ENCODE data around the gene CNNM4.

The CNNM4 gene

DNA sequence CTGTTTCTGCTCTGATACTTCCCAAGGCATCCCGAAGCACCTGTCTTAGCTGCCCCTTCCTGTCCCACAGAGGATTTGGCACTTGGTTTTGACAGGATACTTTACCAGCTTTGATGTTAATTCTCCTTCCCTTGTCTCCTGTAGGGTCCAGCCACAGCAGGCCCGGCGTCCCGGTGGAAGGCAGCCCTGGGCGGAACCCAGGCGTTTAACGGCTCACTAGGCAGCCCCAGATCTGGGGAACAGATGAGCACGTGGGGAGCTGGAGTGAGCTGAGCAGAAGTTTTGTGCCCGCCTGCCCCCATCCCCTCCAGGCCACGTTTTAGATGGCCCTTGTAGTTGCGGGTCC is 71.7 kb downstream of the CNNM4 start:
- DNase-seq (ENCODE audit: low read depth), result no peak

DNA sequence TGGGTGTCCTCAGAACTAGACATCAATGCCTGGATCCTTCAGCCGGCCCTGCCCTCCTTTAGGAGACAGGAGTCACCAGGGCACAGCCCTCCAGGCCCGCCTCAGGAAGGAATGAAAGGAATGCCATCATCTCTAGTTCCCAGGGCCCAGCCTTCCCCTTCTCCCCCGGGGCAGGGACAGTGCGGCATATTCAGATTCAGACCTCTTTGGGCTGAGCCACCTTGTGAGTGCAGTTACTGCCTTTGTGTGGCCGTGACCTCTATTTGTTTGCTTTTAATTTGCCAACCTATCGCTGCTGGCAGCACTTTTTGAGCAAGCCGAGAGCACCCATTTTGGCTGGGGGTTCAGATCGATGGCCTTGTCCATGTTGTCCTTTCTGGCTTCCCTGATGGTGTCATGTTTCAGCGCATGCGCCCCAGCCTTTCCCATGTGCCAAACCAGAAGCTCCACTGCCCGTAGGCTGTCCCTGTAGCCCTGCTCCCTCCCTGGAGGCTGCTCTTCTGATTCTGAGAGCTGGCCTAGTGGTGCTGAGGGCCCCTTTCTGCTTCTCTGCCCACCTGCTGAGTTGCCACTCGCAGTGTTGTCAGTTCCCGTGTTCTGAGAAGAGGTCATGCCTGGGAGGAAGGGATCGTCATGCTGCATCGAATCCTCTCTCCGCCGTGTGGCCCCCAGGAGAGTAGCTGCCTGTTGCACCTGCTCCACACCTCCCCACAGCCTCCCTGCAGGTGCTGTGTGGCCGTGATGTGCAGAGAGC is 72.2 kb downstream of the CNNM4 start:
- no peak for DNase-seq (ENCODE audit: low read depth)

DNA sequence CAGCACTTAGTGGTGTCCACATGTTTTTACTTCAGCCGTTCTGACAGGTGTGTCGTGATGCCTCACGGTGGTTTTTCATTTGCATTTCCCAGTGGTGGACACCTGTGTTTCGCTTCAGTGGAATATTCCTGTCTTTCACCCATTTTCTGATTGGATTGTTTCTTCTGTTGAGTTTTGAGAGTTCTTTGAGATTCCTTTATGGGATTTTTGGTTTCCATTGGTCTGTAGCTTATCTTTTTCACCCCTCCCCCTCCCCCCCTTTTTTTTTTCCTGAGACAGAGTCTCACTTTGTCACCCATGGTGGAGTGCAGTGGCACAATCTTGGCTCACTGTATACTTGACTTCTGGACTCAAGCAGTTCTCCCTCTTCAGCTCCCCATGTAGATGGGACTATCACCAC is 75.1 kb downstream of the CNNM4 start:
- DNase-seq (ENCODE audit: low read depth), result no peak

- no peak for DNase-seq (ENCODE audit: low read depth)
Measured at GRCh38 chr2:96837575-96837974, 76.9 kb downstream of the CNNM4 start.

GRCh38 chr2:96838345-96839292 is 77.9 kb downstream of the CNNM4 start:
- no peak for DNase-seq (ENCODE audit: low read depth)

GRCh38 chr2:96839293-96839874 is 78.7 kb downstream of the CNNM4 start:
- peak; percentile 66 for DNase-seq (ENCODE audit: low read depth)

DNA sequence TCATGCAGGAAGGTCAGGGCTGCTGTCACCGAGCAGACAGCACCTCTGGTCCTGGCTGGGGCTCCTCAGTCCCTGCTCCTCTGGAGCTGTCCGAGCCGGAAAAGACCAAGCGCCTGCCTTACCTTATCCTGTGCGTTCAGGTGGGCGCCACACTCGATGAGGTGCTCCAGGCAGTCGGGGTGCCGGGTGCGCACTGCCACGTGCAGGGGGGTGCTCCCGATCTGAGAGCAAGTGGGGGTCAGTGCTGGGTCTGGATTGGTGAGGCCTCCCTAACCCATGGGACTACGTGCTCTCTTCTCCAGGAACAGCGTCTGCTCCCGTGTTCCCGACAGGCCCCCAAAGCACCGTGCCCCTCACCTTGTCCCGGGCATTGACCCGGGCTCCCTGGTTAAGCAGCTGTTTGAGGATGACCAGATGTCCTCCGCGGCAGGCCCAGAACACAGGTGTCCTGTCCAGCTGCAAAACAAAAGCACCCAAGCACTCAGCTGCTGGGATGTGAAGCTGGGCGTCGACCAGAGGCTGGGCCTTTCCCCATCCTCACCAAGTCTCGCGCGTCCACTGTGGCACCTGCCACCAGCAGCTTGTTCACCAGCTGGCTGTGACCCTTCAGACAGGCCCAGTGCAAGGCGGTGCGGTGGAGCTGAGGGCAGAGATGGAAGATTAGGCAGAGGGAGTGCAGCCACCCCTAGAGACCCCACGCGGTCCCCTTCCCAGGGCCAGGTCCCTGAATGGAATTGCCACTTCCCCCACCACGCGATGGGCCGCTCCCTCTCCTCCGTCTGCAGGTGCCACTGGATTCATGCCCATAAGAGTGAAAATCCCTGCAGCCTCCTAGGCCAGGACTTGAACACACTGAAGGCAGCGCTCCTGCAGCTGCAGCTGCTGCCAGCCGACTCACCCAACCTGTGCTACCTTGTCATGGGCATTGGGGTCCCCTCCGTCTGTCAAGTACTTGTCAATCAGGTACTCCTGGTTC is 79.5 kb downstream of the CNNM4 start:
- DNase-seq (ENCODE audit: low read depth), result no peak

- no peak for DNase-seq (ENCODE audit: low read depth)
Measured at GRCh38 chr2:96841701-96842495, 81.2 kb downstream of the CNNM4 start.

DNA sequence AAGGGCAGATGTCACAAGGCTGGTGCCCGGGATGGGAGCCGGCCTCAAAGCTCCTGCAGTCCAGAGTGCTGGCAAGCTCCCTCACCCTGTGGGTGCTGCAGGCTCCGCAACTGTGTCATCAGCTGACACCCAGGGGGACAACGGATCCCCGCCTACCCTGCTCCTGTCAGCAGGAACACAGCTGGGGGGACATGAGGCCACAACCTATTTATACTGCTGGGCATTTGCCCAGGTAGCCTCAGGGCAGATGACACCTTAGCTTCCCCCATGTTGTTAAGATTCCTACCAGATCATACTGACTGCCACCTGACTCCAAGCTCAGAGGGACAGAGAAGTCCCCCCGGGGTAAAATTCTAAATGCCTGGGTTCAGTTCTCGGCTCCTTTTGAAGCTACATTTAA is 81.9 kb downstream of the CNNM4 start:
- DNase-seq (ENCODE audit: low read depth), result no peak

DNA sequence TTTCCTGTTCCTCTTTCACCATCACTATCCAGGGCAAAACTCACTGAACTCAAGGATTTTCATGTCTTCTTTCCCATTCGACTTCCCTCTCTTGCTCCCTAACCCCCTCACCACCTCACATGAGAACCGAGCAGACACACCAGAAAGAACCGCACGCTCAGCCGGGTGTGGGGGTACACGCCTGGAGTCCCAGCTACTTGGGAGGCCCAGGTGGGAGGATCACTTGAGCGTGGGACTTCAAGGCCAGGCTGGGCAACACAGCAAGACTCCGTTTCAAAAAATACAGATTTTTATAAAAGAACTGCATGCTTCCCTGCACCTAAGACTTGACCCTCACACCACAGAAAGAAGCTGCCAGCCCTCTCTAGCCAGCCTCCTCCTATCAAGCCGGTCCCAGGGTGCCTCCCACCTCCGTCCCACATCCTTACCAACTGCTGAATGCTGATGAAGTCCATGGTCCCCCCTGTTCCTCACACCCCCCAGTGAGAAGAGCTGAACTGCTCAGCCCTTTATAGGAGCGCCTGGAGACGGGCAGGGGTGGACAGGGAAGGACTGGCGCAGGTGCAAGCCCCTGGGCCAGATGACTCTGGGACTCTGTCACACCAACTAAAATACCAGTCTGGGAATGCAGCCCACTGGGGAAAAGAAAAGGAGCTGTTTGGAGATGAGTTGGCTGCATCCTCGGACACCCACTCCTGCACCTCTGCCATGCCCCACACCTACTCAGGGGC is 83.0 kb downstream of the CNNM4 start, which contains the start of gene ANKRD23:
Gene ANKRD23 (minus strand): TSS at position 484 of the 731 bp plus-strand sequence. CDS start 29 bp downstream, at position 455.
- no peak for DNase-seq (ENCODE audit: low read depth)

DNA sequence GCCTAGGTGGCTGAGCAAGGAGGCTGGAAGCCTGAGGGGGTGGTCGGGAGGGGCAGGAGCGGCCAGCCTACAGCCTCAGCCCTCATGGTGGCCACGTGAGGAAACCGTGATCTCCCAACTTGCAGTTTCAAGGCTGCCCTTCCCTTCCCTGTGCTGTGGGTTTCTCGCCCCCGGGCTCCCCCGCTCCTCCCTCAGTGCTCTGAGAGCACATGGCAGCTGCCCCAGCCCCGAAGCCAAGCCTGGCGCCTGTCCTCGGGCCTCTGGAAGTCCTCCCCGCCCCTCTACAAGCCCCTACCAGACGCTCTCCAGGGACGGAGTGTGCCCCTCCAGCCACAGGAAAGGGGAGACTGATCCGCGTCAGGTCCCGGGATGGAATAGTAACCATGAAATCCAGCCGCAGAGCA is 83.7 kb downstream of the CNNM4 start:
- no peak for DNase-seq (ENCODE audit: low read depth)

DNA sequence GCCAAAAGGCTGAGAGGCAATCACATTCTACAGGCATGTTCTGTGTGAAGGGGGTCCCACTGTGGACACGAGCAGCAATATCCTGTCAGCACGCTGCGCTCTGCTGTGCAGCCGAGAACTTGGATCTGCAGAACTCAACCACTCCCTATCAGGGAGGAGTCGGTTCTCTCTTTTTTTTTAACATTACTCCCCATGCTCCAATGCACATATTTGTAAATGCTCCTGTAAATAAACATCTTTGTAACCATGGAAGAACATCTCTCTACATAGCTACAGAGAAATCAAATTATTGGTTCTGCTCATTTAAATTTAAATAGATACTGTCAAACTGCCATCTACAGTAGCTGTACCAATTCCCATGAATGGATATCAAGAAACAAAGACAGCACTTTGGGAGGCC is 86.1 kb downstream of the CNNM4 start:
- DNase-seq (ENCODE audit: low read depth), result no peak

DNA sequence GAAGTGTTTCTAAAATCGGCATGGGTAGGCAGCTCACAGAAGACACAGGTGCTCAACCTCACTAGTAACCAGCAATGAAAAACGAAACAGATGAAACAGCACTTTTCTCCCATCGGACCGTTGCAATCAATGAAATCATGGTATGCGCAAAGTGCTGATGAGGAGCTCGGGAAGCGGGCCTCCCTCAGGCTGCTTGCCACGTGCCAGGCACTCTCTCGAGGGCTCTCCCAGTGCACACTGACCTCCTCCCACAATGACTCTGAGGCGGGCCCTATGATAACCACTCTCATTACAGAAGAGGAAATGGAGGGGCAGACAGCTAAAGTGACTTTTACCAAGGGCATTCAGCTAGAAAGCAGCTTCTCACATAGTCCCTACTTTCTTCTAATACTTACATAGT is 86.9 kb downstream of the CNNM4 start:
- DNase-seq (ENCODE audit: low read depth), result no peak

- DNase-seq (ENCODE audit: low read depth), result no peak
Measured at GRCh38 chr2:96848264-96848663, 87.6 kb downstream of the CNNM4 start.

GRCh38 chr2:96852667-96853066 is 92.0 kb downstream of the CNNM4 start:
- DNase-seq (ENCODE audit: low read depth), result no peak

DNA sequence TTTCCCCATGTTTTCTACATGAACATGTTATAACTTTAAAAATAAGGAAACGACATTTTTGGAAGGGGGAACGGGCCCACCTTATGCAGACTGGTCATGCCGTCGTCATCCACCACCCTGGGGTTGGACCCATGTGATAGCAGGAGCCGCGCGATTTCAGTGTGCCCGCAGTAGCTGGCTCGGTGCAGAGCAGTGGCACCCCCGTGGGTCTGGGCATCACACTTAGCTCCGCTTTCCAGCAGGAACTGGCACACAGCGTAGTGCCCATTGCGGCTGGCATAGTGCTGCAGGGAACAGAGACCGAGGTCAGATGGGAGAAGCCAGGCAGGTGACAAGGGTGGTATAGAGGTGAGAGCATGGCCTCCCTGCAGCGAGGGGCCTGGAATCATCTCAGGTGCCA is 92.6 kb downstream of the CNNM4 start:
- DNase-seq (ENCODE audit: low read depth), result no peak

DNA sequence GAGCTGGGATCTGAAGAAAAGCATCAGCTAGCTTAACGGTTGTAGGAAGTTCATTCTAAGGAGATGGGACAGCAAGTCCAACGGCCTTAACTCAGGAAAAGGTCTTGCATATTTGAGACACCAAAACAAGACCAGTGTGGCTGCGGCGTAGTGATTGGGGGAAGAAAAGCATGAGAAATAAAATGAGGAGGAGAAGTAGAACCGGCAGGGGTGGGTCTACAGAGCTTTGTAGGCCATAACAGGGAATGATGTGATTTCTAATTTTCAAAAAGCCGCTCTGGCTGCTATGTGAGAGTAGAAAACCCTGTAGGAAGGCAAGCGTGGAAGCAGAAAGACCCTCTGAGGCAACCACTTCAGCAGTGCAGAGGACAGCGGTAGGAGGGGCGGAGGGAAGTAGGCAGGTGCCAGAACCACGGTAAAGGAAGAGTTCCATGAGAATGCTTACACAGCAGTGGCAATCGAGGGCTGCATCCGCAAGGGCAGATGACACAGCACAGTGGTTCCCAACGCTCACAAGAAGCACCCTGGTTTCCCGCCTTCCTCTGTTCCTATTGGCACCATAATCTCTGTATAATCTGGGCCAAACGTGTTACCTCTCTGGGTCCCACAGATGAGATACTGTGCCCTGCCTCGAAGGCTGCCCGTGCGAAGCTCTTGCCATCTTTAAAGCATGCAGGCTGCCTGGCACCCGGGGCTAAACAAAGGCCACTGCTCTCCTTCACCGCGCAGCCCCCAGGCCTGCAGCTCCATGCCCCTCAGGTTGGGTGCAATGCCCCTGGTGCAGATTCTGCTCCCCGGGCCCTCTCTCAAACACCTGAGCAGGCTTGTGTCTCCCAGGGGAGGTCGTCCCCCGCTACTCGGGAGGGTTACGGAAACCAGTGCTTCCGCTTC is 96.3 kb downstream of the CNNM4 start:
- DNase-seq (ENCODE audit: low read depth), result no peak

- DNase-seq (ENCODE audit: low read depth), result peak; percentile 96
Measured at GRCh38 chr2:96857667-96858372, 97.1 kb downstream of the CNNM4 start, which contains the start of gene ANKRD39. Gene ANKRD39 (minus strand): TSS chr2:96858016. CDS start chr2:96857987, 29 bp downstream.
